Caco-2 (cell line): ENCODE measurements around the gene ASCC2. TPM values are rescaled to one million over a fixed set of nuclear protein-coding genes. Genes with fewer than 3 reads are reported as not detected.

ENCODE experiments used
- BruUV-seq: library from RNA; stranded (reverse); fragments of 400-500 nt; replicated peaks from 2 replicates; lab custom pipeline; 2021; lab: Mats Ljungman, UMichigan
- CTCF ChIA-PET: fragments of 300-600 bp; sonication (Branson Sonifier 250); formaldehyde crosslinking; loops from one replicate; lab custom pipeline; 2022; ENCODE audit warnings: antibody characterized with exemption; lab: Charles Lee
- POLR2A ChIA-PET: fragments of 300-600 bp; sonication (Branson Sonifier 250); formaldehyde crosslinking; loops from one replicate; lab custom pipeline; 2022; ENCODE audit warnings: antibody characterized with exemption; lab: Charles Lee
- DNase-seq, 2 experiments: peaks; one replicate each; pipeline versions ENCODE4 v3.0.0 to v3.0.0-alpha.2; 2020 to 2022
- H3K27me3 ChIP-seq: replicated peaks from 2 replicates; pipeline ENCODE4 v1.6.0; 2011; ENCODE audit warnings: low read length; ENCODE audit not compliant: control insufficient read depth, insufficient read depth
- H3K36me3 ChIP-seq: 2 replicates; pipeline ENCODE4 v1.5.1; 2011; ENCODE audit warnings: low read length; ENCODE audit not compliant: control insufficient read depth, insufficient read depth
- H3K4me1 ChIP-seq: fragments of 250-450 bp; sonication (Bioruptor Pico); 2 replicates; pipeline ENCODE4 v1.5.1; 2020; ENCODE audit warnings: mild to moderate bottlenecking
- H3K4me3 ChIP-seq: 2 replicates; pipeline ENCODE4 v1.5.1; 2011; ENCODE audit warnings: low read depth, mild to moderate bottlenecking, control low read depth, low read length
- H3K9me3 ChIP-seq: fragments of 250-450 bp; sonication (Bioruptor Pico); 2 replicates; pipeline ENCODE4 v1.5.1; 2020; ENCODE audit warnings: mild to moderate bottlenecking, moderate library complexity
- H3K27ac Mint-ChIP-seq: one replicate; pipeline ENCODE4 v1.8.0; 2022; ENCODE audit warnings: mixed read lengths; ENCODE audit not compliant: unreplicated experiment
- H3K27me3 Mint-ChIP-seq: one replicate; pipeline ENCODE4 v1.8.0; 2022; ENCODE audit warnings: mixed read lengths; ENCODE audit not compliant: insufficient read depth, unreplicated experiment
- H3K36me3 Mint-ChIP-seq: one replicate; pipeline ENCODE4 v1.8.0; 2022; ENCODE audit warnings: mild to moderate bottlenecking, mixed read lengths; ENCODE audit not compliant: insufficient read depth, unreplicated experiment
- H3K4me1 Mint-ChIP-seq: one replicate; pipeline ENCODE4 v1.8.0; 2022; ENCODE audit warnings: low read depth, mixed read lengths; ENCODE audit not compliant: unreplicated experiment
- H3K4me3 Mint-ChIP-seq: one replicate; pipeline ENCODE4 v1.8.0; 2022; ENCODE audit warnings: mild to moderate bottlenecking, moderate library complexity, mixed read lengths; ENCODE audit not compliant: unreplicated experiment
- H3K9me3 Mint-ChIP-seq: one replicate; pipeline ENCODE4 v1.8.0; 2022; ENCODE audit warnings: mixed read lengths; ENCODE audit not compliant: unreplicated experiment
- CTCF ChIP-seq, 2 experiments: fragments of 200-600 bp in 1 of 2; IDR thresholded peaks; 1 replicate in 1 of 2; 2 replicates in 1 of 2; pipeline versions ENCODE4 v1.5.1 to v1.8.0; 2011 to 2022; ENCODE audit warnings: antibody characterized with exemption in 1 of 2, control low read depth in 1 of 2, inconsistent platforms in 1 of 2, low read depth in 1 of 2, low read length in 1 of 2, mild to moderate bottlenecking in 1 of 2, moderate library complexity in 1 of 2; ENCODE audit not compliant: insufficient read depth in 1 of 2, severe bottlenecking in 1 of 2, unreplicated experiment in 1 of 2
- intact Hi-C: fragments of 100-400 bp; cut with micrococcal nuclease; formaldehyde crosslinking; loops from one replicate; pipeline ENCODE4 v1.10.0; 2022; ENCODE audit not compliant: unreplicated experiment
- total RNA-seq: library from RNA; stranded (reverse); gene quantifications from 2 replicates; pipeline ENCODE4 v1.2.3, GENCODE V29; 2022

ASCC2 gene
- total RNA-seq, 1 experiment from 2014 or later: 61.4 TPM

- BruUV-seq: no TSS peak
- intact Hi-C loops: no loop called here
- H3K36me3 ChIP-seq: no peaks in the 10 kb centered on the region
These were observed 4.1 kb upstream of the ASCC2 start for GRCh38 chr22:29842172-29842571.

DNA sequence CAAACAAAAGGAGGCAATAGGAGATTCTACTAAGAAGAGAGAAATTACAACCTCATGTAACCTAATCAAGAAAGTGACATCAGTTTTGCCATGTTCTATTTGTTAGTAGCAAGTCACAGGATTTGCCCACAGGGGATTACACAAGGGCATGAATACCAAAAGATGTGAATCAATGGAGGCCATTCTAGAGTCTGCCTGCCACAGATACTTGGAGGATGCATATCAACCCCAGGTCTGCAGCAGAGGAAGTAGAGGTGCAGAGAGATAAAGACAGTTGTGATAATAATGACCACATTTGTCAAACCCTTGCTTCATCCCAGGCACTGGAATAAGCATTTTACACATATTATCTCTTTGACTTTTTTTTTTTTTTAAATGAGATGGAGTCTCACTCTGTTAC lies 2.4 kb upstream of the ASCC2 start:
- Histone ChIP-seq H3K9me3 (no peaks in the 10 kb centered on the region), H3K4me1 (peaks cover 5% of the 10 kb centered on the region; the same call in 1 of the 2 replicates), H3K36me3 (no peaks in the 10 kb centered on the region), H3K27me3 (no peaks in the 10 kb centered on the region), H3K4me3 (no peak overlapping the region)
- POLR2A ChIA-PET: no interaction called here
- Mint-ChIP-seq H3K27ac (no peak overlapping the region), H3K27me3 (no peaks in the 10 kb centered on the region), H3K4me1 (peaks cover 10% of the 10 kb centered on the region), H3K36me3 (no peaks in the 10 kb centered on the region), H3K9me3 (peaks cover 3% of the 10 kb centered on the region), H3K4me3 (no peak overlapping the region)
- TF ChIP-seq CTCF (IDR thresholded peaks at IDR 0.05; ENCODE audit: insufficient read depth in 1 of 2, low read depth in 1 of 2, low read length in 1 of 2, severe bottlenecking in 1 of 2, unreplicated experiment in 1 of 2): no peak
- CTCF ChIA-PET: no interaction called here
- DNase-seq: no peak
- BruUV-seq: no TSS peak
- intact Hi-C loops: no loop called here

More at GRCh38 chr22:29842172-29842571, 4.1 kb upstream of the ASCC2 start:
- Histone ChIP-seq H3K4me3 (no peak overlapping the region), H3K9me3 (0 out of 2 replicates have a peak, but pooled peaks cover 6% of the 10 kb centered on the region), H3K27me3 (no peaks in the 10 kb centered on the region), H3K4me1 (peaks cover 5% of the 10 kb centered on the region; the same call in 1 of the 2 replicates)
- H3K36me3 Mint-ChIP-seq: no peaks in the 10 kb centered on the region
- ChIA-PET CTCF (interaction anchor here (1.2 kb wide), 1 partner anchor 41 kb away, joined by 3 read pairs; the partner anchor contains the start of gene MTMR3), POLR2A (no interaction called here)
- H3K27ac Mint-ChIP-seq: no peak overlapping the region
- H3K9me3 Mint-ChIP-seq: peaks cover 13% of the 10 kb centered on the region
- peaks cover 10% of the 10 kb centered on the region for H3K4me1 Mint-ChIP-seq
- no peak for TF ChIP-seq CTCF (IDR thresholded peaks at IDR 0.05; ENCODE audit: insufficient read depth in 1 of 2, low read depth in 1 of 2, low read length in 1 of 2, severe bottlenecking in 1 of 2, unreplicated experiment in 1 of 2)
- no peak for DNase-seq
- no peak overlapping the region for H3K4me3 Mint-ChIP-seq
- no peaks in the 10 kb centered on the region for H3K27me3 Mint-ChIP-seq

DNA sequence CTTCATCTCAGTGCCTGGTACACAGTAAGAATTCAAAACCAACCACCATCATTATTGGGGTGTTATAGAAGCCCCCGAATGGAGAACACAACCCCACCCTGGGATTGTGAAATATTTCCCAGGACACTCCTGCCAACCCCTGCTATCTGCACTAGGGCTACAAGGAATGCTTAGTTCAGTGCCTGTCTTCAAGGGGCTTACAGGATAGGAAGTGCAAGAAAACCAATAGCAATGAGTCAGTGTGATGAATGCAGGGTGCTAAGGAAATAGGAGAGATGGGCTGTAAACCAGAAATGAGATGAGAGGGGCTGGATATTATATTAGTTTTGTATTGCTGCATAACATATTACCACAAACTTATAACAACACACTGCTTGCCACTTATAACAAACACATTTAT lies 965 bp upstream of the ASCC2 start:
- Histone ChIP-seq H3K4me3 (no peak overlapping the region), H3K9me3 (no peaks in the 10 kb centered on the region), H3K36me3 (peaks cover 1% of the 10 kb centered on the region), H3K27me3 (no peaks in the 10 kb centered on the region), H3K4me1 (peaks cover 5% of the 10 kb centered on the region; the same call in 1 of the 2 replicates)
- CTCF ChIA-PET: no interaction called here
- TF ChIP-seq CTCF (IDR thresholded peaks at IDR 0.05; ENCODE audit: insufficient read depth in 1 of 2, low read depth in 1 of 2, low read length in 1 of 2, severe bottlenecking in 1 of 2, unreplicated experiment in 1 of 2): no peak
- BruUV-seq: no TSS peak
- Mint-ChIP-seq H3K27ac (no peak overlapping the region), H3K36me3 (peaks cover 6% of the 10 kb centered on the region), H3K4me3 (no peak overlapping the region), H3K9me3 (no peaks in the 10 kb centered on the region), H3K27me3 (no peaks in the 10 kb centered on the region), H3K4me1 (peaks cover 10% of the 10 kb centered on the region)
- no peak for DNase-seq
- POLR2A ChIA-PET: no interaction called here
- intact Hi-C loops: no loop called here
